GM12874 (cell line): ENCODE data around the gene HDAC4.

Experiments
- CTCF ChIP-seq: IDR thresholded peaks from 2 replicates; pipeline ENCODE4 v1.5.1; 2011; ENCODE audit warnings: low read depth, mild to moderate bottlenecking, control low read depth, low read length, moderate library complexity; ENCODE audit not compliant: insufficient read depth

HDAC4 gene

GRCh38 chr2:239008004-239008403 is 392.8 kb downstream of the HDAC4 start:
- TF ChIP-seq CTCF = no peak

- TF ChIP-seq CTCF = no peak
Observed at GRCh38 chr2:239006622-239007285, 394.1 kb downstream of the HDAC4 start.

GRCh38 chr2:239005586-239005985 is 395.2 kb downstream of the HDAC4 start:
- no peak for TF ChIP-seq CTCF

- TF ChIP-seq CTCF = no peak
Observed at GRCh38 chr2:239004274-239005015, 396.4 kb downstream of the HDAC4 start.

- no peak for TF ChIP-seq CTCF
Observed at GRCh38 chr2:239003624-239004273, 397.1 kb downstream of the HDAC4 start.

DNA sequence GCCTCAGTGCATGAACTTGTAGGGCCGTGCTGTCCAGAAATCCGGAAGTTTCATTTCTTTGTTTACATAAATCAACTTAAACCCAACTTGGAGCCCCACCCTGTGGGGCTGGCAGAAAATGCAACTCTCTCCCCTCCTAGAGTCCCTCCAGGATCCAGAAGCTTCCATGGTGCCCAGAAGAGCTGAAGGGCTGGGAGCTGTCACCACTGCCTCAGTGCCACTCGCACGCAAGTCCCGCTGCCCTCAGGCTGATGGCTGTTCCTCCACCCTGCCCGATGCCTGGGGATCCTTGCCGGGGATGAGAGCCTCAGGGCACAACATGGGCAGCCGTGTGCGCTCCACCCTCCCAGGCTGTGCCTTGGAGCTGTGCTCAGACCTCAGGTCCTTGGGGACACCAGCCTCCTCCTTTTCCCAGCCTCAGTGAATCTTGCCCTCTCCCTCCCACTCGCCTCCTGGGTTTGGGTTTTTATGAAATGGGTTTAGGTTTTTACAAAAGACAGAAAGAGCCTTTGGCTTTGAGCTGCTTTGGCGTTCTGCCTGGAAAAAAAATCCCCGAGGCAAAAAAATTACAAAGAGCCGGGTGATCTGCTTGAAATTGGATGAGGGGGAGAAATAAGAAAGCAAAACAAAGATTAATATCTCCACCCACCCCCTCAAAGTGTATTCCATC is 397.7 kb downstream of the HDAC4 start:
- no peak for TF ChIP-seq CTCF

DNA sequence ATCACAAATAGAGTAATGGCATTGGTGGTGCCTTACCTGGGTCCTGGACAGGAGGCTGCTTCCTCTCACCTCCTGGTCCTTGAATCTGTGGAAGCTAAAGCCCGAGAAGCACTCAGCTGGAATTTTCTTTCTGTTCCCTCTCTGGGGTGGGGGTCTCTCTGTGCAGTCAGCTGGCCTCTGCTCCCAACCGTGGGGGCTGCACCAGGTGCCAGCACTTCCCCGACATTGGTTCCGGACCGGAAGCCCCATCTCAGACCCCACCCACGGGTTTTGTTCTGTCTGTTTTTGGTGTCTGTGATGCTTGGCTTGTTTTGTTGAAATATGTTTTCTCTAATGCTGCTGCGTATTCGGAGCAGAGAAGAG is 398.2 kb downstream of the HDAC4 start:
- no peak for TF ChIP-seq CTCF
